H1 (cell line): ENCODE measurements around the gene SEZ6.

Experiments used
- BACH1 ChIP-seq: IDR thresholded peaks from 2 replicates; pipeline ENCODE4 v1.6.1; 2012; ENCODE audit warnings: low read length, improper control_type of control experiment
- CTCF ChIP-seq, 3 experiments: IDR thresholded peaks; 1 replicate in 2 of 3; 2 replicates in 1 of 3; pipeline versions ENCODE4 v1.5.1 to v1.6.1; 2011; ENCODE audit warnings: low read length in 3 of 3, mild to moderate bottlenecking in 3 of 3, inconsistent platforms in 2 of 3, low read depth in 1 of 3, moderate library complexity in 1 of 3; ENCODE audit not compliant: insufficient read depth in 1 of 3; ENCODE audit errors: control extremely low read depth in 1 of 3
- GTF2F1 ChIP-seq: IDR thresholded peaks from 2 replicates; pipeline ENCODE4 v1.6.1; 2012; ENCODE audit warnings: low read depth, low read length, improper control_type of control experiment, borderline replicate concordance
- MAX ChIP-seq: IDR thresholded peaks from 2 replicates; pipeline ENCODE4 v1.6.1; 2012; ENCODE audit warnings: inconsistent platforms
- NANOG ChIP-seq: IDR thresholded peaks from 2 replicates; pipeline ENCODE4 v1.6.1; 2011; ENCODE audit warnings: low read length, low read depth, mild to moderate bottlenecking, inconsistent platforms; ENCODE audit not compliant: insufficient read depth, poor library complexity, severe bottlenecking
- NRF1 ChIP-seq: IDR thresholded peaks from 2 replicates; pipeline ENCODE4 v1.6.1; 2011; ENCODE audit warnings: mild to moderate bottlenecking, low read depth, low read length, improper control_type of control experiment
- POLR2A ChIP-seq, 2 experiments: IDR thresholded peaks; 1 replicate in 1 of 2; 2 replicates in 1 of 2; pipeline ENCODE4 v1.6.1; 2011; ENCODE audit warnings: low read depth in 2 of 2, low read length in 2 of 2, mild to moderate bottlenecking in 2 of 2; ENCODE audit errors: control extremely low read depth in 1 of 2
- YY1 ChIP-seq: IDR thresholded peaks from 2 replicates; pipeline ENCODE4 v1.6.1; 2011; ENCODE audit warnings: low read depth, mild to moderate bottlenecking, low read length

GRCh38 chr17:28963841-28964240 is 42.0 kb downstream of the SEZ6 start:
- TF ChIP-seq YY1 = no peak
- no peak for TF ChIP-seq GTF2F1
- TF ChIP-seq MAX = no peak
- no peak for TF ChIP-seq NRF1
- TF ChIP-seq CTCF (IDR thresholded peaks at IDR 0.05; ENCODE audit: control extremely low read depth in 1 of 3, insufficient read depth in 1 of 3, low read depth in 1 of 3, low read length in 3 of 3) = no peak
- TF ChIP-seq BACH1 = no peak
- no peak for TF ChIP-seq NANOG
- TF ChIP-seq POLR2A (IDR thresholded peaks at IDR 0.05; ENCODE audit: control extremely low read depth in 1 of 2, low read depth in 2 of 2, low read length in 2 of 2) = no peak
